Measurements from ENCODE around the gene CD300C. TPM values are rescaled to one million over a fixed set of nuclear protein-coding genes. Genes with fewer than 3 reads are reported as not detected.
"Not testable (repeated sequence)": the region's sequence is repeated elsewhere in the genome, so short reads cannot be mapped to it uniquely, and the experiment has no call there.

Gene CD300C
- not detected in 2 replicates for total RNA-seq (2014; rRNA removed; shearing (Covaris generic))

- DNase-seq = no peak
- H3K36me3 ChIP-seq (replicated peaks; ENCODE audit: control insufficient read depth, insufficient read depth, low read length) = no peaks in the 10 kb centered on the region
- H3K4me3 ChIP-seq (ENCODE audit: insufficient read depth, low read depth, low read length) = no peak within 1 kb of the TSS
- no peaks in the 10 kb centered on the region for H3K27me3 ChIP-seq (ENCODE audit: control insufficient read depth, insufficient read depth, low read length)
Measured at GRCh38 chr17:74545843-74546230, at the start of gene CD300C. TSS of gene CD300C (minus strand) at chr17:74546115. CDS start at chr17:74545782, 333 bp downstream.

- Histone ChIP-seq H3K4me3 (ENCODE audit: insufficient read depth, low read depth, low read length) (no peak overlapping the region), H3K36me3 (replicated peaks; ENCODE audit: control insufficient read depth, insufficient read depth, low read length) (no peaks in the 10 kb centered on the region), H3K27me3 (ENCODE audit: control insufficient read depth, insufficient read depth, low read length) (no peaks in the 10 kb centered on the region; the same call in 1 of the 2 replicates)
- DNase-seq = no peak
Measured at GRCh38 chr17:74595037-74595750, 49.3 kb upstream of the CD300C start.

- Histone ChIP-seq H3K27me3 (ENCODE audit: control insufficient read depth, insufficient read depth, low read length) (no peaks in the 10 kb centered on the region; the same call in 1 of the 2 replicates), H3K36me3 (replicated peaks; ENCODE audit: control insufficient read depth, insufficient read depth, low read length) (no peaks in the 10 kb centered on the region), H3K4me3 (ENCODE audit: insufficient read depth, low read depth, low read length) (no peak within 1 kb of the TSS)
- no peak for DNase-seq
Measured at GRCh38 chr17:74592087-74592990, 46.4 kb upstream of the CD300C start, which contains the start of gene CD300LD. TSS of gene CD300LD (minus strand) at chr17:74592283. CDS start at chr17:74592202, 81 bp downstream.

GRCh38 chr17:74591503-74591902, 45.6 kb upstream of the CD300C start:
- no peak overlapping the region for H3K4me3 ChIP-seq (ENCODE audit: insufficient read depth, low read depth, low read length)
- no peaks in the 10 kb centered on the region for H3K36me3 ChIP-seq (replicated peaks; ENCODE audit: control insufficient read depth, insufficient read depth, low read length)
- no peak for DNase-seq
- no peaks in the 10 kb centered on the region; the same call in 1 of the 2 replicates for H3K27me3 ChIP-seq (ENCODE audit: control insufficient read depth, insufficient read depth, low read length)

GRCh38 chr17:74585711-74586110, 39.8 kb upstream of the CD300C start:
- H3K4me3 ChIP-seq (ENCODE audit: insufficient read depth, low read depth, low read length) = no peak overlapping the region
- no peaks in the 10 kb centered on the region for H3K27me3 ChIP-seq (ENCODE audit: control insufficient read depth, insufficient read depth, low read length)
- H3K36me3 ChIP-seq (replicated peaks; ENCODE audit: control insufficient read depth, insufficient read depth, low read length) = no peaks in the 10 kb centered on the region
- no peak for DNase-seq

GRCh38 chr17:74584292-74585060, 38.6 kb upstream of the CD300C start:
- no peak for DNase-seq
- no peaks in the 10 kb centered on the region for H3K36me3 ChIP-seq (replicated peaks; ENCODE audit: control insufficient read depth, insufficient read depth, low read length)
- H3K4me3 ChIP-seq (ENCODE audit: insufficient read depth, low read depth, low read length) = no peak overlapping the region
- no peaks in the 10 kb centered on the region for H3K27me3 ChIP-seq (ENCODE audit: control insufficient read depth, insufficient read depth, low read length)

DNA sequence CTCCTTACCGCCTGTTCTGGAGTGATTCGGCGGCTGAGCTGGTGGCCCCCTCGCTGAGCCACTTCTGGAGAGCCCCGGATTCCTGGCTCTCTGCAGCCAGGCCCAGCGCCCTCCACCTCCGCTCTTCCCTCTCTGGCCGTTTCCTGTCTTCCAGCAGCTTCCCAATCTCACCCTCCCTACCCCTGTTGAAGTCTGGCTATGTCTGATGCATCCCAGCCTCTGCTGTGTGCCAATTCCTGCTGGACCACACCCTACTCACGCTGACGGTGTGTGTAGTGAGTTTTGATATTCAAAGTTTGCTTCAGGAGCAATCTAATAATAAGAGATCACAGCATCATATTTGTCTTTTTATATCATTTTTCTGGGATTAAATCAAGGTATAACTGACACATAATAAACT, 36.7 kb upstream of the CD300C start:
- Histone ChIP-seq H3K4me3 (ENCODE audit: insufficient read depth, low read depth, low read length) (no peak overlapping the region), H3K36me3 (replicated peaks; ENCODE audit: control insufficient read depth, insufficient read depth, low read length) (no peaks in the 10 kb centered on the region), H3K27me3 (ENCODE audit: control insufficient read depth, insufficient read depth, low read length) (no peaks in the 10 kb centered on the region)

GRCh38 chr17:74579900-74580299, 34.0 kb upstream of the CD300C start:
- Histone ChIP-seq H3K4me3 (ENCODE audit: insufficient read depth, low read depth, low read length) (no peak overlapping the region), H3K27me3 (ENCODE audit: control insufficient read depth, insufficient read depth, low read length) (no peaks in the 10 kb centered on the region), H3K36me3 (replicated peaks; ENCODE audit: control insufficient read depth, insufficient read depth, low read length) (no peaks in the 10 kb centered on the region)
- no peak for DNase-seq

More for the DNA sequence above, 36.7 kb upstream of the CD300C start:
- DNase-seq = no peak

DNA sequence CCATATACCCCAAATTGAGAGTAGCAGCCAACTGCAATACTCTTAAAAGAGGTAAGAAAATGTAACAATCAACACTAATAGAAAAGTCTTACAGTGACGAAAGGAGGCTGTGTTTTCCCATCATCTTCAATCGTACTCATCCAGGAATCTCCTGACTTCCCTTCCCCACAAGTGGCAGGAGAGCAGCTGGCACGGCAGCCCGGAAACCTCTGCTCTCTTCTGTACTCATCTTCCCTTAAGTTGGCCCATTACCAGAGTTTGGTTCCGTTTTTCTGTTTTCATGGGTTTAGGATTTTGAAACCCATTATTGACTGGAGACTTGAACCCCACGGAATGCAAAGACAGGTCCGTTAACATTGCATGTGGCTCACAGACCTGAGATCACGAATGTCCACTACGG, 33.1 kb upstream of the CD300C start:
- Histone ChIP-seq H3K4me3 (ENCODE audit: insufficient read depth, low read depth, low read length) (no peak overlapping the region), H3K36me3 (replicated peaks; ENCODE audit: control insufficient read depth, insufficient read depth, low read length) (no peaks in the 10 kb centered on the region), H3K27me3 (ENCODE audit: control insufficient read depth, insufficient read depth, low read length) (no peaks in the 10 kb centered on the region)
- no peak for DNase-seq

- Histone ChIP-seq H3K27me3 (ENCODE audit: control insufficient read depth, insufficient read depth, low read length) (no peaks in the 10 kb centered on the region), H3K4me3 (ENCODE audit: insufficient read depth, low read depth, low read length) (no peak overlapping the region), H3K36me3 (replicated peaks; ENCODE audit: control insufficient read depth, insufficient read depth, low read length) (no peaks in the 10 kb centered on the region)
- no peak for DNase-seq
Measured at GRCh38 chr17:74574489-74575142, 28.7 kb upstream of the CD300C start.

- not testable (repeated sequence) for DNase-seq; H3K36me3 ChIP-seq (replicated peaks; ENCODE audit: control insufficient read depth, insufficient read depth, low read length); H3K4me3 ChIP-seq (ENCODE audit: insufficient read depth, low read depth, low read length); H3K27me3 ChIP-seq (ENCODE audit: control insufficient read depth, insufficient read depth, low read length)
Measured at GRCh38 chr17:74573635-74574034, 27.7 kb upstream of the CD300C start.

- H3K27me3 ChIP-seq (ENCODE audit: control insufficient read depth, insufficient read depth, low read length) = no peaks in the 10 kb centered on the region
- no peak for DNase-seq
- H3K4me3 ChIP-seq (ENCODE audit: insufficient read depth, low read depth, low read length) = no peak overlapping the region
- H3K36me3 ChIP-seq (replicated peaks; ENCODE audit: control insufficient read depth, insufficient read depth, low read length) = no peaks in the 10 kb centered on the region
Measured at GRCh38 chr17:74573169-74573568, 27.3 kb upstream of the CD300C start.

DNA sequence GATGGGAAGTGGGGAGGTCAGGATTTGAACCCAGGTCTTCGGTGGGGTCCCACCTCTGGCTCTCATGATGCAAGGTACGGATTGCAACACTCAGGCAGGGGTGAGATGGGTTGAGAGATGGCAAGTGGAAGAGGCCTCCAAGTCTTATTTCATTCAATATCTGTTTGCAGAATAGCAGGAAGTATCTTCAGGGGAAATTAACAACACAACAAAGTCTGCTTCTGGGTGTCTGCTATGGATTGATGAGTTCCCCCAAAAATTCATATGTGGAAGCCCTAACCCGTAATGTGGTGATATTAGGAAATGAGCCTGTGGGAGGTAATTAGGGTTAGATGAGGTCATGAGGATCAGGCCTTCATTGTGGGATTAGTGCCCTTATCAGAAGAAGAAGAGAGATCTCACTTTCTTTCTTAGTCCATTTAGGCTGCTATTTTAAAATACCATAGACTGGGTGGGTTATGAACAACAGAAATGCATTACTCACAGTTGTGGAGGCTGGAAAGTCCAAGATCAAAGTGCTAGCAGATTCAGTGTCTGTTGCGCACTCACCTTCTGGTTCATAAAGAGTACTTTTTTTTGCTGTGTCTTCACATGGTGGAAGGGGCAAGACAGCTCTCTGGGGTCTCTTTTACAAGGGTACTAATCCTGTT, 25.8 kb upstream of the CD300C start:
- H3K36me3 ChIP-seq (replicated peaks; ENCODE audit: control insufficient read depth, insufficient read depth, low read length) = no peaks in the 10 kb centered on the region
- no peak for DNase-seq
- no peak overlapping the region for H3K4me3 ChIP-seq (ENCODE audit: insufficient read depth, low read depth, low read length)
- H3K27me3 ChIP-seq (ENCODE audit: control insufficient read depth, insufficient read depth, low read length) = no peaks in the 10 kb centered on the region

Measured in H7 (cell line).